ENCODE measurements around the gene RASA3.

- TF ChIP-seq ZNF274 (IDR thresholded peaks at IDR 0.05; ENCODE audit: low read depth, low read length) (no peak), YY1 (IDR thresholded peaks at IDR 0.05; ENCODE audit: insufficient read depth, insufficient read length) (no peak)
These were observed 36.9 kb downstream of the RASA3 start for GRCh38 chr13:114095486-114095885.

Data from NT2/D1 (cell line).